ENCODE measurements around the gene GSDME.

GSDME gene

DNA sequence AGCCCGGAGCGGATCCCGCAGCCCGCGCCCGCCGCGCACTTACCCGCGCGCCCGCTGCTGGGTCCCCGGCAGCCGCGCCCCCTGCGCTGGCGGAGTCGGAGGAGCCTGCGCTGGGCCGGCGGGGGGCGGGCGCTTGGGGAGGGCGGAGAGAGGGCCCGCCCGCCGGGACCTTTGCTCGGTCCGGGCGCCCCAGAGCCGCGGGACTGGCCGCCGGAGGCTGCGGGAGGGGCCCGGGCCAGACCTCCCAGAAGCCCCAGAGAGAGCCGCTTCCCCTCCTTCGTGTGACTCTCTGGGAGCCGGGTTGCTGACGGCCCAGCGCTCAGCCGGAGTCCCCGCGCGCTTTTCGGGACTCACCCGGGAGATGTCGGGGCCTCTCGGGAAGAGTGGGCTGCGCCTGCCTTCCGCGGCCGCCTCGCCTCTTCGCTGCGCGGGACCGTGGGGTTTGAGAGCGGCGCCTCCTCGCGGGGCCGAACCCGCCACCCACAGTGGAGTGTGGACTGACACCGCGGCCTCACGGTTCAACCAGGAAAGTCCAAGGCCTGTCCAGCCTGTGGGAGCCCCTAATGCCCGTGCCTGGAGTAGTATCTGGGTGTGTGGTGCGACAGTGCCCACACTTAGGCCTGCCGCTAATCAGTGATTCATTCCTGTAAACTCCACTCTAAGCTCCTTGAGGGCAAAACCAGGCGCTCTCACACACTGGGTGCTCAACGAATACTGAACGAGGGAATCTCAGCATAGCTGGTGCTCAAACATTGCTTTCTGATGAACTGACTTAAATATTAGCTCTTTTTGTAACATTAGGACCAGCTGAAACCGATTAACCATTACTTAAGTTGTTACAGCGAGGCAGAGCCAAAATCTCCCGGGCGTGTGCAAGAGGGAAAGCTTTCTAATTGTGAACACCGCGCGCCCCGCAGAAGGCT is at the start of gene GSDME:
Gene GSDME (minus strand): TSS at position 112 of the 923 bp plus-strand sequence. CDS start 7,690 bp downstream, outside the sequence.
- no peak within 1 kb of the TSS for H3K4me3 ChIP-seq (ENCODE audit: low read depth in 1 of 2, low read length in 1 of 2)
- H3K27me3 ChIP-seq: peaks cover 99% of the 10 kb centered on the region
- no peak within 1 kb of the TSS for H3K27ac ChIP-seq

DNA sequence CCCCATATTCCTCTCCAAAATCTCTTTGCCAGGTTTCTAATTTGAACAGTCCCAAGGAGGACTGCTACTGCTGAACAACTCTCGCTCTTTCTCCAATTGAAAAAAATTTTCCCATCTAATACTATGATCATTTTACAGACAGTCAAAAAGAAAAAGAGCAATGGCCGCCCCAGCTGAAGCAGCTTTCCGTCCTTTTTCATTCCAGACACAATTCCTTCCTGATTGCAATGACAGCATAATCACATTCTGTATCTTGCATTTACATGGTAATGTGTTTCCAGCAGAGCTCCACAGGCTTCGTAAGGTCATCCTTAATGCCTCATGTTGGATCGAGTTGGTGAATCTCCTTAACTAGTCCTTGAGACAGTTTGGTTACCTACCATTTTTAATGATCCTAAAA is 45.0 kb upstream of the GSDME start:
- no peaks in the 10 kb centered on the region for H3K36me3 ChIP-seq
- no peak overlapping the region for H3K27ac ChIP-seq
- H3K27me3 ChIP-seq: no peaks in the 10 kb centered on the region
- no peaks in the 10 kb centered on the region for H3K4me1 ChIP-seq (ENCODE audit: control insufficient read depth in 1 of 2, insufficient read depth in 1 of 2, low read depth in 1 of 2, low read length in 1 of 2)
- no peaks in the 10 kb centered on the region for H3K9me3 ChIP-seq
- no peak overlapping the region for H3K4me3 ChIP-seq (ENCODE audit: low read depth in 1 of 2, low read length in 1 of 2)
- TF ChIP-seq, protein P1, sequence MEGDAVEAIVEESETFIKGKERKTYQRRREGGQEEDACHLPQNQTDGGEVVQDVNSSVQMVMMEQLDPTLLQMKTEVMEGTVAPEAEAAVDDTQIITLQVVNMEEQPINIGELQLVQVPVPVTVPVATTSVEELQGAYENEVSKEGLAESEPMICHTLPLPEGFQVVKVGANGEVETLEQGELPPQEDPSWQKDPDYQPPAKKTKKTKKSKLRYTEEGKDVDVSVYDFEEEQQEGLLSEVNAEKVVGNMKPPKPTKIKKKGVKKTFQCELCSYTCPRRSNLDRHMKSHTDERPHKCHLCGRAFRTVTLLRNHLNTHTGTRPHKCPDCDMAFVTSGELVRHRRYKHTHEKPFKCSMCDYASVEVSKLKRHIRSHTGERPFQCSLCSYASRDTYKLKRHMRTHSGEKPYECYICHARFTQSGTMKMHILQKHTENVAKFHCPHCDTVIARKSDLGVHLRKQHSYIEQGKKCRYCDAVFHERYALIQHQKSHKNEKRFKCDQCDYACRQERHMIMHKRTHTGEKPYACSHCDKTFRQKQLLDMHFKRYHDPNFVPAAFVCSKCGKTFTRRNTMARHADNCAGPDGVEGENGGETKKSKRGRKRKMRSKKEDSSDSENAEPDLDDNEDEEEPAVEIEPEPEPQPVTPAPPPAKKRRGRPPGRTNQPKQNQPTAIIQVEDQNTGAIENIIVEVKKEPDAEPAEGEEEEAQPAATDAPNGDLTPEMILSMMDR (IDR thresholded peaks at IDR 0.05): no peak

More for the DNA sequence above, at the start of gene GSDME:
- Histone ChIP-seq H3K9me3 (no peaks in the 10 kb centered on the region), H3K4me1 (ENCODE audit: control insufficient read depth in 1 of 2, insufficient read depth in 1 of 2, low read depth in 1 of 2, low read length in 1 of 2) (peaks cover 4 to 13% of the 10 kb centered on the region in 2 experiments), H3K36me3 (no peaks in the 10 kb centered on the region)
- TF ChIP-seq, protein P1 (IDR thresholded peaks at IDR 0.05): no peak

GRCh38 chr7:24801883-24802282 is 44.6 kb upstream of the GSDME start:
- Histone ChIP-seq H3K27me3 (no peaks in the 10 kb centered on the region), H3K4me3 (ENCODE audit: low read depth in 1 of 2, low read length in 1 of 2) (no peak overlapping the region), H3K36me3 (no peaks in the 10 kb centered on the region), H3K9me3 (no peaks in the 10 kb centered on the region), H3K27ac (no peak overlapping the region), H3K4me1 (ENCODE audit: control insufficient read depth in 1 of 2, insufficient read depth in 1 of 2, low read depth in 1 of 2, low read length in 1 of 2) (no peaks in the 10 kb centered on the region)
- TF ChIP-seq, protein P1 (IDR thresholded peaks at IDR 0.05): no peak

DNA sequence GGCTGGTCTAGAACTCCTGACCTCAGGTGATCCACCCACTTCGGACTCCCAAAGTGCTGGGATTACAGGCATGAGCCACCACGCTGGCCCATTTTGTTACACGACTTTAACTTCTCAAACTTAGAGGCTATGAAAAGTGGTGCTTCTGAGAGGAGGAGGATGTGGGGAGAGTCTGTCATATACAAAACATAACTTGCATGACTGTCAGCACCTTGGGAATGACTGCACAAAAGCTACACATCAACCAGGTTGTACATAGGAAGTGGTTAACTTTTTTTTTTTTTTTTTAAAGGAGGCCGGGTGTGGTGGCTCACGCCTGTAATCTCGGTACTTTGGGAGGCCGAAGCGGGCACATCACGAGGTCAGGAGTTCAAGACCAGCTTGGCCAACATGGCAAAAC is 43.4 kb upstream of the GSDME start:
- Histone ChIP-seq H3K27me3 (no peaks in the 10 kb centered on the region), H3K9me3 (no peaks in the 10 kb centered on the region), H3K4me3 (ENCODE audit: low read depth in 1 of 2, low read length in 1 of 2) (no peak overlapping the region), H3K36me3 (no peaks in the 10 kb centered on the region), H3K4me1 (ENCODE audit: control insufficient read depth in 1 of 2, insufficient read depth in 1 of 2, low read depth in 1 of 2, low read length in 1 of 2) (no peaks in the 10 kb centered on the region), H3K27ac (no peak overlapping the region)
- TF ChIP-seq, protein P1 (IDR thresholded peaks at IDR 0.05): no peak

GRCh38 chr7:24800073-24800472 is 42.8 kb upstream of the GSDME start:
- TF ChIP-seq, protein P1 (IDR thresholded peaks at IDR 0.05): no peak
- Histone ChIP-seq H3K36me3 (no peaks in the 10 kb centered on the region), H3K4me3 (ENCODE audit: low read depth in 1 of 2, low read length in 1 of 2) (no peak overlapping the region), H3K4me1 (ENCODE audit: control insufficient read depth in 1 of 2, insufficient read depth in 1 of 2, low read depth in 1 of 2, low read length in 1 of 2) (no peaks in the 10 kb centered on the region), H3K27ac (no peak overlapping the region), H3K27me3 (no peaks in the 10 kb centered on the region), H3K9me3 (no peaks in the 10 kb centered on the region)

All from neutrophil (primary cell).